SKM-1 treated with dmso at 0.1 percent for 144 hours (cell line): Measurements from ENCODE around the gene OTUB1.
A peak's percentile ranks its signal among the peaks of the same experiment; 100 is the strongest.

Experiments
- DNase-seq: peaks from one replicate; lab custom pipeline; 2025; ENCODE audit not compliant: unreplicated experiment; lab: John Stamatoyannopoulos, UW

Gene OTUB1

DNA sequence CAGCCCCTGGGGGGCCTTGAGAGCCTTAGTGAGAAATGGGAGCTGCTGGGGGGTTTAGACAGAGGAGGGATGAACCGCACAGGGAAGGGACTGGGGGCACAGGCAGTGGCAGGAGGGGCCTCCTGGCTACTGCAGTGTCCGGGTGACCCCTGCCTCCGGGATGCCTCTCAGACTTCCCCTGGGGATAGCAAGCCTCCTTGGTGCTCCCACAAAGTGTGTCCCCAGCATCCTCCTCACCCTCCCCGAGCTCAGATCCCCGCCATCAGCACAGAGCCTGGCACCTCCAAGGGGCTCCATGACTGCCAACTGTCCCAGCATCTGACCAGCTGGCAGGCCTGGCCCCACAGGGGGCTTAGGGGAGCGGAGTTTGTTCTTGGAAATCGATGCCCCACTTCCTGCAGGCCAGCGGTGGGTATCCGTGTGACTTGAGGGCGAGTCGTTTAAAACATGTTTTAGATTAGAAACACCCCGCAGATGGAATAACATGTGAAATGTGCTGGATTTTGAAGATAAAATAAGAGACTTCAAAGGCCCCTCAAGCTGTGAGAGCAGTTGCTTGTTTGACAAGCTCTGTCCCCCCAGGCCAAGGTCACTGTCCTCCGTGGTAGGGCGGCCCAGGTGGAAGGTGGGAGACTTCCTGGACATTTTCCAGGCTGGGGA is 36.0 kb downstream of the OTUB1 start:
- no peak for DNase-seq

DNA sequence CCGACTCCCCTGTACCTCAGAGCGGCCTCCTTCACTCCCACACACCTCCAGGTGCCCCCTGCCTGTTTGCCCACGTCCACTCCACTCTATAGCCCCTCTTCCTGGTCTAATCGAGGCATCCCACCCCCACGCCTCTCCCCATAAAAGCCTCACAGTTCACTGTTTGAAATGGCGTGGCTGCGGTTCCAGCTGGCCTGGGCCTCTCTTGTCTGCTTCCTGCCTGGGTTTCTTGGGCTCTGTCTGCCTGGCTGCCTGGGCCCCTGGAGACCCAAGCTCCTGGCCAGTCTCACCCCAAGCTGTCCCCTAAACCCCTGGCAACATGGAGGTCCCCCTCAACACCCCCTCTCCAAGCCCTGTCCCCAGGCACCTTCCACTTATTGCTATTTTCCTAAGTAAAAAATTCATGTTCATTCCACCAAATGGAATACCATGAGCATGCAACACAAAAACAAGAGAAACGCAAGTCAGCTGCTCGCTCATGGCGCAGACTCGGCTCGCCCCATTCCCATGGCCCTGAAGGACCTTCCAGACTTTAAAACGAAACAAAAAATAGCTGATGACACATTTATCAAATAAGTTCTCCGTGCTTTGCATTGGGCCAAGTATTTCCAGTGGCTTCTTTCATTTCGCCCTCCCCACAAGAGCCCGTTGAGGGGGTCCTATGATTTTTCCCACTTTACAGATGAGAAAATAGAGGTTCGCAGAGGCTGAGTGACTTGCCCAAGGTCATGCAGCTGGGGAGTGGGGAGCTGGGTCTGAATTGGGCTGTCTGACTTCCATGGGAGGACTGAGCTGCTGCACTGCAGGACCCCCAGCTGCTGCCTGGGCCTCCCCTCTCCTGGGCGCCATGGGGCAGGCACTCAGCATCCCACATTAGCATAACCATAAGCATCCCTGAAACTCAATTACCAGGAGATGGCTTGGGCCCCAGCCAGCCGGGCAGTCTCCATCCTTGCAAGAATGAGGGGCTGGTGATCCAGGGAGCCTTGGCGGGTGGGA is 37.8 kb downstream of the OTUB1 start:
- no peak for DNase-seq

- DNase-seq: no peak
Observed at GRCh38 chr11:64025205-64025604, 39.0 kb downstream of the OTUB1 start.

- no peak for DNase-seq
Observed at GRCh38 chr11:64026575-64027205, 40.5 kb downstream of the OTUB1 start.

- peak; percentile 82 for DNase-seq
Observed at GRCh38 chr11:64027651-64028397, 41.6 kb downstream of the OTUB1 start.

GRCh38 chr11:64028398-64029115 is 42.3 kb downstream of the OTUB1 start:
- DNase-seq: no peak

DNA sequence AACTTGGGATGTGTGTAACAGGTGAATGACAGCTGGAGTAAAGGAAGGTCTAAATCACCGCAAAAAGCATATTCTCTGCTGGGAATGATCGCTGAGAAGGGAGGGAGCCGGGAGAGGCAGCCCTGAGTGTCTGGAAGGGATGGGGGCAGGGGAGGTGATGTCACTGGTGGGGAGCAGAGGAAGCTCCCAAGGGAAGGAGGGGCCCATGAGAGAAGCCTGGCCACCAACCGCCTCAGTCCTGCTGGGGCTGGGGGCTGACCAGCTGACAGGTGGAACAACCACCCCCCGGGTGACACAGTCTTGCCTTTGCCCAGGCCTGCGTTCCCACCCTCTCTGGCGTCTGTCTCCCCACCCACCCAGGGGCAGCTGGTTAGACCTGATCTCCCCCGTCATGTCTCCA is 43.5 kb downstream of the OTUB1 start:
- DNase-seq: no peak

DNA sequence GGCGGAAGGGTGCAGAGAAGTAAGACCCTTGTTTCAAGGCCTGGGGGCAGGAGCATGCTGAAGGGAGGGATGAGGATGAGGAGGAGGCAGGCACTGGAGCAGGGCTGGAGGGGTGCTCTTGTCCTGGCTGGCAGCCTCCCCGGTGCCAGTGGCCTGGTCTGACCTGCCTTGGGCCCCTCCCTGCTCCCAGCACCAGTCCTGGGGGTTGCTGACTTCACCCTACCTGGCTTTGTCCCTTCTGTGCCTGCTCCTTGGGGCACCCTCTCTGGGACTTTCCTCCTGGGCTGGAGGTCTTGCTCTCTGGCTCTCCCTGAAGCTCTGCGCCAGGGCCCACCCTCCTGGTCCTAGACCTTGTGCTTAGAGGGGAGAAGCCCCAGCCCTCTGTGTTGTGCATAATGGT is 44.8 kb downstream of the OTUB1 start:
- DNase-seq: no peak

- DNase-seq: no peak
Observed at GRCh38 chr11:64032050-64032449, 45.8 kb downstream of the OTUB1 start.

GRCh38 chr11:64034411-64034811 is 48.2 kb downstream of the OTUB1 start:
- no peak for DNase-seq

- DNase-seq: no peak
Observed at GRCh38 chr11:64035081-64035524, 48.9 kb downstream of the OTUB1 start.

DNA sequence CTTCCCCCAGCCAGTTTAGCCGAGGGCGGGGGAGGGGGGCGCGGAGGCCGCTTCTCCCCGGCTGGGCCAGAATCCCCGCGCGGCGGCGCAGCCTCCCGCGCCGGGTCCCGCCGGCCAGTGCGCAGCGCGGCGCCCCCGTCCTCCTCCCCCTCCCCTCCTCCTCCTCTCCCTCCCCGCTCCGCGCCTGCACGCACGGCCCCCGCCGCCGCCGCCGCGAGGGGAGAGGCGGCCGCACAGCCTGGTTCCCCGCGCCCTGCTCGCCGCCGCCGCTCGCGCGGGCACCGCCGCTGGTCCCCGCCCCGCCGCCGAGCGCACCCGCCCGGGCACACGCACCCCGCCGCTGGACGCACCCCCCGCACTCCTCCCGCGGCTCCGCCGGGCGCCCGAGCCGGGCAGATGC is 49.3 kb downstream of the OTUB1 start, which contains the start of gene FLRT1:
Gene FLRT1, plus strand, starts transcription at position 356 of the 400 bp plus-strand sequence. CDS start 80,337 bp downstream, outside the sequence.
- no peak for DNase-seq

- no peak for DNase-seq
Observed at GRCh38 chr11:64036087-64037026, 50.1 kb downstream of the OTUB1 start.

DNA sequence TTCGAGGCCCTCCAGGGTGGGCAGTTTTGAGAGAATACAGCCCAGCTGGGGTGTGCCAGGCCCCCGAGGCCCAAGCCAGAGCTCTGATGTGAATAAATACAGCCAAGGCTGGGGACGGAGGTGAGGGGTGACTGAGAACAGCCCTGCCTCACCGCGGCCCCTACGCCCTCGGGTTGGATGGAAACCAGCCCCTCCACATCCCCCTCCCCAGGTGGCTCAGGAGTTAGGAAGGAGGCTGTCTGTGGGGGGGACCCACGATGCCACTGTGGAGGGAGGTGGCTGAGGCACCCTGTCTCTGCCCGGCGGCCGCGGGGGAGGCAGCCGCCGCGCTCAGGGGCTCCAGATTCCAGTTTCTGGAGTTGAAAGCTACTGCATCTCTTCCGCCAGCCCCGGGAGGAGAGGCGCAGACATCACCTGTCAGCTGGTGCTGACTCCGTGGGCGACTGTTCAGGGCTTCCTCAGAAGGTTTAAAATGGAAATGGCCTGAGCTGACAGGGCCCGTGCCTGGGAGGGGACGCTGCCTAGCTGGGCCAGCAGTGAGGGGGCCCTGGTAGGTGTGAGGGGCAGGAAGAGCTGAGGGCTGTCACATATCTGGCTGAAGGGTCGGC is 50.9 kb downstream of the OTUB1 start:
- DNase-seq: no peak

DNA sequence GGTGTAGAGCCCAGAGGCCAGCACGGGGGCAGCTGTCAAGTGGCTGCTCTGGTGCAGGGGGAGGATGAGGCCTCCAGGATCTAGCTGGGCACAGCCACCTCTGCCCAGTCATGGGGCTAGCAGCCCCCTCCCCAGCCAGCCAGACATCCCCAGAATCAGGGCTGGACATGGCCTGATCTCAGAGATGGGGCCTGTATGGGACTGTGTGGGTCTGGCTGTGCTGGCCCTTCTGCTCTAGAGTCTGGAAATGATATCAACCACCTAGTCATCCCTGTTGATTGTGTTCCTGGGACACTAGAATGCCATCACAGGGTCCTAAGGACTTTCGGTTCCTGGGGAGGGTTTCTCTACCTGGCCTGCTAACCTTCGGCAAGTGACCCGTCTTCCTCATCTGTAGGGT is 52.3 kb downstream of the OTUB1 start:
- no peak for DNase-seq

GRCh38 chr11:64039012-64039665 is 52.9 kb downstream of the OTUB1 start:
- no peak for DNase-seq

DNA sequence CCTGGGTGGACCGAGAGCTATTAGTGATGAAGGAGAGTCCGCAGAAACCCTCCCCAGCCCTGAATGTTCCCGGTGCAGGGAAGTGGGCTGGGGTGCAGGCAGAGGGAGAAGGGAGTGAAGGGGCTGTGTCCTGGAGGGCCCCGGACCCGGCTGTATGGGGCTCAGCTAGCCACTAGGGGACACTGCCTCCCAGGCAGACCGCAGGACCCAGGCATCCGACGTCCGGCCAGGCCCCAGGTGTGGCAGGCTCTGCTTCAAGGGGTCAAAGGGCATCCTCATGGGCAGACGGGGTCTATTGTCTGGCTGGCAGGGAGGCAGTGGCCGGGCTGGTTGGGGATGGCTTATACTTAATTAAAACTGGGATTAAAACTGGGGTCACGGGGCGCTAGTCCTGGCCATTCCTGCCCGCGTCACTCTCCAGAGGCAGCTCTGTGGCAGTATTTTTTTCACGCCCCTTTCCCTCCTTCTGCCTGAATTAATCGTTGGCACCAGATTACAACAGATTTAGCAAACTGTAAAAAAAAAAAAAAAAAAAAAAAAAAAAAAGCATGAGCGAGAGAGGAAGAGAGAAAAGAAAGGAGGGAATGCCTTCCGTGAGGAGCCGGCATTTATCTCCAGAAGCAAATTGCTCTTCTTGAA is 54.6 kb downstream of the OTUB1 start:
- DNase-seq: no peak

DNA sequence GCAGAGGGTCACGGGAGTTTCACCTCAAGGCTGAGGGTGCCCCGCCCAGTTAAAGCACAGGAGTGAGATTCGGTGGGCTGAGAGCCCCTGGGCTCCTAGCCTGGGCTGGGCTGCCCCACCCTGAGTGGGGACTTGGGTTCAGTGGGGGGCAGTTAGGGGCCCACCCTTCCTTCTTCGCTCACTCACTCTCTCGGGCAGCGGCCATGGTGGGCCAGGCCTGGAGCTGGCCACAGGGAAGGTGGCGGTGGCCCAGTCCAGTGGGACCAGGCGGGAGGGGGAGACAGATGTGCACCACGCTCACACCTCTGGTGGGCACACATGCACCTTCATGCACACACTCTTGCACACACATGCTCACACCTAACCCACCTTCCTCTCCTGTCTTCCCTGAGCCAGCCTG is 55.6 kb downstream of the OTUB1 start:
- no peak for DNase-seq
